NT2/D1 (cell line): ENCODE measurements around the gene NTNG1.

Experiments used
- YY1 ChIP-seq: IDR thresholded peaks from 2 replicates; pipeline ENCODE4 v1.6.1; 2011; ENCODE audit not compliant: insufficient read length, insufficient read depth
- ZNF274 ChIP-seq: IDR thresholded peaks from 2 replicates; pipeline ENCODE4 v1.6.1; 2011; ENCODE audit warnings: mild to moderate bottlenecking, low read depth, low read length

GRCh38 chr1:107132195-107132594 is 8.6 kb upstream of the NTNG1 start:
- TF ChIP-seq ZNF274, result no peak
- no peak for TF ChIP-seq YY1
